DOHH2 (cell line): ENCODE data around the gene BIRC7.

Experiments
- CTCF ChIP-seq: fragments of 200-600 bp; sonication (generic); IDR thresholded peaks from one replicate; pipeline ENCODE4 v1.5.1; 2014; ENCODE audit warnings: antibody characterized with exemption, mild to moderate bottlenecking, low read depth, low read length; ENCODE audit not compliant: poor library complexity, severe bottlenecking
- EZH2phosphoT487 ChIP-seq: fragments of 200-600 bp; sonication (generic); IDR thresholded peaks from 2 replicates; pipeline ENCODE4 v1.6.1; 2017; ENCODE audit warnings: borderline replicate concordance, mild to moderate bottlenecking, antibody characterized with exemption, low read length, moderate library complexity, mixed read lengths

- TF ChIP-seq CTCF (no peak), EZH2phosphoT487 (no peak)
Measured at GRCh38 chr20:63289311-63290135, 53.8 kb downstream of the BIRC7 start.
